SK-N-SH treated with all-trans-retinoic acid at 6 μM for 48 hours (cell line): ENCODE results near the gene GSN.

ENCODE experiments used
- ARNTL ChIP-seq: fragments of 450-650 bp; formaldehyde crosslinking; IDR thresholded peaks from 2 replicates; pipeline ENCODE4 v1.5.0; 2020; ENCODE audit warnings: low read depth, mild to moderate bottlenecking, moderate library complexity, borderline replicate concordance
- BACH2 ChIP-seq: fragments of 250-450 bp; sonication (Bioruptor Pico); IDR thresholded peaks from 2 replicates; pipeline ENCODE4 v1.9.0; 2021; ENCODE audit warnings: mild to moderate bottlenecking, borderline replicate concordance
- CSDC2 ChIP-seq: fragments of 250-450 bp; sonication (Bioruptor Pico); IDR thresholded peaks from 2 replicates; pipeline ENCODE4 v1.5.0; 2020; ENCODE audit warnings: mild to moderate bottlenecking, moderate library complexity
- ESRRG ChIP-seq: fragments of 250-450 bp; sonication (Bioruptor Pico); IDR thresholded peaks from 2 replicates; pipeline ENCODE4 v1.6.1; 2021; ENCODE audit warnings: mild to moderate bottlenecking
- GLIS3 ChIP-seq: fragments of 250-450 bp; sonication (Bioruptor Pico); IDR thresholded peaks from 2 replicates; pipeline ENCODE4 v1.5.0; 2020; ENCODE audit warnings: mild to moderate bottlenecking, moderate library complexity
- OSR1 ChIP-seq: fragments of 250-450 bp; sonication (Bioruptor Pico); IDR thresholded peaks from 2 replicates; pipeline ENCODE4 v1.8.0; 2022; ENCODE audit warnings: moderate library complexity, mild to moderate bottlenecking, inconsistent platforms
- SNAI2 ChIP-seq: fragments of 250-450 bp; sonication (Bioruptor Pico); IDR thresholded peaks from 2 replicates; pipeline ENCODE4 v1.5.0; 2020; ENCODE audit warnings: mild to moderate bottlenecking, moderate library complexity
- ZC3H10 ChIP-seq: fragments of 250-450 bp; sonication (Bioruptor Pico); IDR thresholded peaks from 2 replicates; pipeline ENCODE4 v1.5.1; 2021; ENCODE audit warnings: mild to moderate bottlenecking, moderate library complexity
- ZNF565 ChIP-seq: fragments of 450-650 bp; formaldehyde crosslinking; conservative IDR thresholded peaks from 2 replicates; pipeline ENCODE4 v1.5.0; 2020; ENCODE audit warnings: low read depth, mild to moderate bottlenecking, moderate library complexity
- ZNF8 ChIP-seq: fragments of 450-650 bp; formaldehyde crosslinking; IDR thresholded peaks from 2 replicates; pipeline ENCODE4 v1.5.0; 2020; ENCODE audit warnings: mild to moderate bottlenecking, moderate library complexity
- TF ChIP-seq, protein P1 (sequence below): fragments of 250-450 bp; sonication (Bioruptor Pico); IDR thresholded peaks from 2 replicates; pipeline ENCODE4 v1.5.1; 2020; ENCODE audit warnings: low read depth, mild to moderate bottlenecking, moderate library complexity
- TF ChIP-seq, protein P2 (sequence below): fragments of 250-450 bp; sonication (Bioruptor Pico); IDR thresholded peaks from 2 replicates; pipeline ENCODE4 v1.5.1; 2021; ENCODE audit warnings: mild to moderate bottlenecking, moderate library complexity
- TF ChIP-seq, protein P3 (sequence below): fragments of 250-450 bp; sonication (Bioruptor Pico); IDR thresholded peaks from 2 replicates; pipeline ENCODE4 v1.8.0; 2021; ENCODE audit warnings: low read depth, mild to moderate bottlenecking, moderate library complexity, borderline replicate concordance
- TF ChIP-seq, protein P4 (sequence below): fragments of 250-450 bp; sonication (Bioruptor Pico); IDR thresholded peaks from 2 replicates; pipeline ENCODE4 v1.8.0; 2020; ENCODE audit warnings: mild to moderate bottlenecking, moderate library complexity, borderline replicate concordance

DNA sequence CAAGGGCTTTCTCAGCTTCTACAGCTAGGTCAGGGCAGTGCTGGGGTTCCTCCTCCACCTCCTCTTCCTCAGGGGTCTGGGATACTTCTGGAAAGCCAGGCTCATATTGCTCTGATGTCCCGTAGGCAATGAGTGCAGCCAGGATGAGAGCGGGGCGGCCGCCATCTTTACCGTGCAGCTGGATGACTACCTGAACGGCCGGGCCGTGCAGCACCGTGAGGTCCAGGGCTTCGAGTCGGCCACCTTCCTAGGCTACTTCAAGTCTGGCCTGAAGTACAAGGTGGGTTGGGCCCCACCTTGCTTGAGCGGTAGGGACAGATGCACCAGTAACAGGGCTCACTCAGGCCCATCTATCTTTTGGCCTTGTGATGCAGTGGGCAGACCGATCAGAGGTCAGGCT lies 34.8 kb downstream of the GSN start:
- TF ChIP-seq, protein P1, sequence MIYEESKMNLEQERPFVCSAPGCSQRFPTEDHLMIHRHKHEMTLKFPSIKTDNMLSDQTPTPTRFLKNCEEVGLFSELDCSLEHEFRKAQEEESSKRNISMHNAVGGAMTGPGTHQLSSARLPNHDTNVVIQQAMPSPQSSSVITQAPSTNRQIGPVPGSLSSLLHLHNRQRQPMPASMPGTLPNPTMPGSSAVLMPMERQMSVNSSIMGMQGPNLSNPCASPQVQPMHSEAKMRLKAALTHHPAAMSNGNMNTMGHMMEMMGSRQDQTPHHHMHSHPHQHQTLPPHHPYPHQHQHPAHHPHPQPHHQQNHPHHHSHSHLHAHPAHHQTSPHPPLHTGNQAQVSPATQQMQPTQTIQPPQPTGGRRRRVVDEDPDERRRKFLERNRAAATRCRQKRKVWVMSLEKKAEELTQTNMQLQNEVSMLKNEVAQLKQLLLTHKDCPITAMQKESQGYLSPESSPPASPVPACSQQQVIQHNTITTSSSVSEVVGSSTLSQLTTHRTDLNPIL, result no peak
- TF ChIP-seq SNAI2 (CRISPR knock-in tag) (no peak), OSR1 (CRISPR knock-in tag) (no peak), ESRRG (CRISPR knock-in tag) (no peak), CSDC2 (CRISPR knock-in tag) (no peak), GLIS3 (CRISPR knock-in tag) (no peak), BACH2 (no peak), ZNF565 (CRISPR knock-in tag) (no peak), ZC3H10 (CRISPR knock-in tag) (no peak), ARNTL (CRISPR knock-in tag) (no peak), ZNF8 (no peak)
- TF ChIP-seq, protein P2, sequence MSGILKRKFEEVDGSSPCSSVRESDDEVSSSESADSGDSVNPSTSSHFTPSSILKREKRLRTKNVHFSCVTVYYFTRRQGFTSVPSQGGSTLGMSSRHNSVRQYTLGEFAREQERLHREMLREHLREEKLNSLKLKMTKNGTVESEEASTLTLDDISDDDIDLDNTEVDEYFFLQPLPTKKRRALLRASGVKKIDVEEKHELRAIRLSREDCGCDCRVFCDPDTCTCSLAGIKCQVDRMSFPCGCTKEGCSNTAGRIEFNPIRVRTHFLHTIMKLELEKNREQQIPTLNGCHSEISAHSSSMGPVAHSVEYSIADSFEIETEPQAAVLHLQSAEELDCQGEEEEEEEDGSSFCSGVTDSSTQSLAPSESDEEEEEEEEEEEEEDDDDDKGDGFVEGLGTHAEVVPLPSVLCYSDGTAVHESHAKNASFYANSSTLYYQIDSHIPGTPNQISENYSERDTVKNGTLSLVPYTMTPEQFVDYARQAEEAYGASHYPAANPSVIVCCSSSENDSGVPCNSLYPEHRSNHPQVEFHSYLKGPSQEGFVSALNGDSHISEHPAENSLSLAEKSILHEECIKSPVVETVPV (CRISPR knock-in tag), result no peak
- TF ChIP-seq, protein P3, sequence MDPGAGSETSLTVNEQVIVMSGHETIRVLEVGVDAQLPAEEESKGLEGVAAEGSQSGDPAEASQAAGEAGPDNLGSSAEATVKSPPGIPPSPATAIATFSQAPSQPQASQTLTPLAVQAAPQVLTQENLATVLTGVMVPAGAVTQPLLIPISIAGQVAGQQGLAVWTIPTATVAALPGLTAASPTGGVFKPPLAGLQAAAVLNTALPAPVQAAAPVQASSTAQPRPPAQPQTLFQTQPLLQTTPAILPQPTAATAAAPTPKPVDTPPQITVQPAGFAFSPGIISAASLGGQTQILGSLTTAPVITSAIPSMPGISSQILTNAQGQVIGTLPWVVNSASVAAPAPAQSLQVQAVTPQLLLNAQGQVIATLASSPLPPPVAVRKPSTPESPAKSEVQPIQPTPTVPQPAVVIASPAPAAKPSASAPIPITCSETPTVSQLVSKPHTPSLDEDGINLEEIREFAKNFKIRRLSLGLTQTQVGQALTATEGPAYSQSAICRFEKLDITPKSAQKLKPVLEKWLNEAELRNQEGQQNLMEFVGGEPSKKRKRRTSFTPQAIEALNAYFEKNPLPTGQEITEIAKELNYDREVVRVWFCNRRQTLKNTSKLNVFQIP (CRISPR knock-in tag), result no peak
- TF ChIP-seq, protein P4, sequence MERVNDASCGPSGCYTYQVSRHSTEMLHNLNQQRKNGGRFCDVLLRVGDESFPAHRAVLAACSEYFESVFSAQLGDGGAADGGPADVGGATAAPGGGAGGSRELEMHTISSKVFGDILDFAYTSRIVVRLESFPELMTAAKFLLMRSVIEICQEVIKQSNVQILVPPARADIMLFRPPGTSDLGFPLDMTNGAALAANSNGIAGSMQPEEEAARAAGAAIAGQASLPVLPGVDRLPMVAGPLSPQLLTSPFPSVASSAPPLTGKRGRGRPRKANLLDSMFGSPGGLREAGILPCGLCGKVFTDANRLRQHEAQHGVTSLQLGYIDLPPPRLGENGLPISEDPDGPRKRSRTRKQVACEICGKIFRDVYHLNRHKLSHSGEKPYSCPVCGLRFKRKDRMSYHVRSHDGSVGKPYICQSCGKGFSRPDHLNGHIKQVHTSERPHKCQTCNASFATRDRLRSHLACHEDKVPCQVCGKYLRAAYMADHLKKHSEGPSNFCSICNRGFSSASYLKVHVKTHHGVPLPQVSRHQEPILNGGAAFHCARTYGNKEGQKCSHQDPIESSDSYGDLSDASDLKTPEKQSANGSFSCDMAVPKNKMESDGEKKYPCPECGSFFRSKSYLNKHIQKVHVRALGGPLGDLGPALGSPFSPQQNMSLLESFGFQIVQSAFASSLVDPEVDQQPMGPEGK (CRISPR knock-in tag), result no peak
